GM23248 (cell line): Measurements from ENCODE around the gene SRCIN1. TPM values are rescaled to one million over a fixed set of nuclear protein-coding genes. Genes with fewer than 3 reads are reported as not detected.

Experiments
- DNase-seq: peaks from one replicate; pipeline ENCODE4 v3.0.0-alpha.2; 2015
- H2AFZ ChIP-seq: fragments of 200-600 bp; sonication (generic); 2 replicates; pipeline ENCODE4 v1.6.1; 2016; ENCODE audit warnings: antibody characterized with exemption
- H3F3A ChIP-seq: fragments of 200-600 bp; sonication (generic); 2 replicates; pipeline ENCODE4 v1.6.1; 2016; ENCODE audit warnings: mild to moderate bottlenecking, antibody characterized with exemption, mixed run types; ENCODE audit not compliant: insufficient read depth
- H3K27ac ChIP-seq: fragments of 200-600 bp; sonication (generic); 2 replicates; pipeline ENCODE4 v1.5.1; 2016; ENCODE audit warnings: mild to moderate bottlenecking
- H3K27me3 ChIP-seq: fragments of 200-600 bp; sonication (generic); replicated peaks from 2 replicates; pipeline ENCODE4 v1.6.1; 2016; ENCODE audit warnings: mild to moderate bottlenecking; ENCODE audit not compliant: insufficient read depth
- H3K36me3 ChIP-seq: fragments of 200-600 bp; sonication (generic); 2 replicates; pipeline ENCODE4 v1.6.1; 2016; ENCODE audit warnings: low read depth, mild to moderate bottlenecking
- H3K4me1 ChIP-seq: fragments of 200-600 bp; sonication (generic); 2 replicates; pipeline ENCODE4 v1.6.1; 2016; ENCODE audit warnings: mild to moderate bottlenecking; ENCODE audit not compliant: insufficient read depth
- H3K4me2 ChIP-seq: fragments of 200-600 bp; sonication (generic); one replicate; pipeline ENCODE4 v1.6.1; 2016; ENCODE audit warnings: mild to moderate bottlenecking; ENCODE audit not compliant: unreplicated experiment
- H3K4me3 ChIP-seq: fragments of 200-600 bp; sonication (generic); 2 replicates; pipeline ENCODE4 v1.5.1; 2016; ENCODE audit warnings: mild to moderate bottlenecking
- H3K79me2 ChIP-seq: fragments of 200-600 bp; sonication (generic); 2 replicates; pipeline ENCODE4 v1.6.1; 2016; ENCODE audit warnings: mild to moderate bottlenecking; ENCODE audit not compliant: insufficient read depth
- H3K9ac ChIP-seq: fragments of 200-600 bp; sonication (generic); 2 replicates; pipeline ENCODE4 v1.6.1; 2016; ENCODE audit warnings: mild to moderate bottlenecking
- H3K9me2 ChIP-seq: fragments of 200-600 bp; sonication (generic); 2 replicates; pipeline ENCODE4 v1.6.1; 2016; ENCODE audit warnings: mixed run types, mild to moderate bottlenecking, moderate library complexity; ENCODE audit not compliant: insufficient read depth
- H3K9me3 ChIP-seq: fragments of 200-600 bp; sonication (generic); one replicate; pipeline ENCODE4 v1.6.1; 2017; ENCODE audit warnings: low read depth
- H4K20me1 ChIP-seq: fragments of 200-600 bp; sonication (generic); 2 replicates; pipeline ENCODE4 v1.6.0; 2016; ENCODE audit not compliant: insufficient read depth
- EZH2 ChIP-seq: fragments of 200-600 bp; sonication (generic); IDR thresholded peaks from 2 replicates; pipeline ENCODE4 v1.6.1; 2018; ENCODE audit warnings: antibody characterized with exemption, mild to moderate bottlenecking; ENCODE audit not compliant: insufficient read depth, poor library complexity, severe bottlenecking
- EZH2phosphoT487 ChIP-seq: fragments of 200-600 bp; sonication (generic); IDR thresholded peaks from 2 replicates; pipeline ENCODE4 v1.6.1; 2018; ENCODE audit warnings: antibody characterized with exemption, moderate library complexity, mild to moderate bottlenecking, low read depth; ENCODE audit not compliant: insufficient read depth
- WGBS, 2 experiments: methylation state at CpG; one replicate each; pipeline ENCODE4 v1.1.6; 2015 to 2017; ENCODE audit warnings: low lambda C conversion rate in 2 of 2, low coverage in 1 of 2; ENCODE audit errors: missing lambda C conversion rate in 2 of 2; 5-methylcytosine and 5-hydroxymethylcytosine counted together
- in situ Hi-C: fragments of 300-500 bp; cut with MboI; formaldehyde crosslinking; loops from 2 replicates; pipeline ENCODE4 v1.15.0; 2020
- polyA plus RNA-seq: library from polyadenylated mRNA; unstranded; fragments of >200 nt; fragmentation: Nextera tagmentation; extraction: Ambion mirVana; gene quantifications from 2 replicates; pipeline ENCODE4 v1.2.1, GENCODE V29; 2016
- total RNA-seq: library from RNA; depleted of rRNA; stranded (reverse); fragments of >200 nt; shearing (Covaris generic); gene quantifications from 2 replicates; pipeline ENCODE4 v1.2.3, GENCODE V29; 2014

The SRCIN1 gene
- total and polyA plus RNA-seq, 2 experiments from 2014 or later, result not detected

- no peaks in the 10 kb centered on the region for H3F3A ChIP-seq
- 71 to 76% methylated on average over 11 of the region's 11 CpGs for WGBS, 2 experiments
- H3K4me1 ChIP-seq, result no peaks in the 10 kb centered on the region
- no peaks in the 10 kb centered on the region for H3K36me3 ChIP-seq
- no peak overlapping the region for H2AFZ ChIP-seq
- in situ Hi-C loops, result no loop called here
- no peak overlapping the region for H3K4me3 ChIP-seq
- no peaks in the 10 kb centered on the region for H3K9me3 ChIP-seq
- DNase-seq, result no peak
- H3K9me2 ChIP-seq, result no peaks in the 10 kb centered on the region
- TF ChIP-seq EZH2, result no peak
- TF ChIP-seq EZH2phosphoT487, result no peak
- no peak overlapping the region for H3K27ac ChIP-seq
- no peak overlapping the region for H3K4me2 ChIP-seq
- no peaks in the 10 kb centered on the region for H3K79me2 ChIP-seq
- peaks cover 37% of the 10 kb centered on the region for H3K27me3 ChIP-seq
- no peaks in the 10 kb centered on the region for H4K20me1 ChIP-seq
- H3K9ac ChIP-seq, result no peak overlapping the region
These were observed 12.4 kb upstream of the SRCIN1 start for GRCh38 chr17:38617967-38618760.

DNA sequence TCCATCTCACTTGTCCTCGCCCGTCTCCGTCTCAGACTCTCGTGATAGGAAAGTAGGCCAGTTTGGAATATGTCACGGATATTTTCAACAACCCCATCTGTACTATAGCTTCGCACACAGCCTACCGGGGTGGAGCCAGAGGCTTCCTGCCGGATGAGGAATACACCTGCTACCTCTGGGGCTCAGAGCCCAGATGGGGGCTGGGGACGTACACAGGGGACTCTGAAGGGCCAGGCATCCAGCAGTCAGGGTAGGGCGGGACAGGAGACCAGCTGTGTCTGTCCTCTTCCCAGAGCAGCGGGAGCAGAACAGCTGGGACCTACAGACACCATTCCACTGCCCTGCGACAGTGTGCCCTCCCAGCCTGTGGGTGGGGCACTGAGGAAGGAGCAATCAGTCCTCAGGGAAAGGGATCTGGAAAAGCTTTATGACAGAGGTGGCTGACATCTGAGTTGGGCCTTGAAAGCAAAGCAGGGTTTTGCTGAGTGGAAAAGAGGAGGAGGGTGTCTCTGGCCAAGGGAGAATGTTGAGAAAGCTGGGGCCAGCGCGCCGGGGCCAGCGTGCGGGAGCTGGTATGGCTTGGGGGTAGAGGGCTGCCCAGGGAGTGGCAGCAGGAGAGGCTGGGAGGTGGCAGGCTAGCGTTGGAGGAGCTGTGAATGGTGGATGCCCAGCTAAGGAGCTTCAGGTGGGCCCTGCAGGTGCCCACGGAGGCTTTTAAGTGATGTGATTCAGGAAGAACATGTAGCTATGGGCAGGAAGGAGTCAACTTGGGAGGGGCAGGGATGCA, 11.5 kb upstream of the SRCIN1 start:
- no peak for DNase-seq
- Histone ChIP-seq H3K9me2 (no peaks in the 10 kb centered on the region), H3K4me3 (no peak overlapping the region), H3K4me1 (no peaks in the 10 kb centered on the region), H3K9me3 (no peaks in the 10 kb centered on the region), H2AFZ (no peak overlapping the region), H4K20me1 (no peaks in the 10 kb centered on the region), H3K27me3 (peaks cover 29% of the 10 kb centered on the region), H3F3A (no peaks in the 10 kb centered on the region), H3K27ac (no peak overlapping the region), H3K36me3 (no peaks in the 10 kb centered on the region), H3K4me2 (no peak overlapping the region), H3K9ac (no peak overlapping the region), H3K79me2 (no peaks in the 10 kb centered on the region)
- 60 to 62% methylated on average over 19 of the region's 19 CpGs for WGBS, 2 experiments
- in situ Hi-C loops, result no loop called here
- TF ChIP-seq EZH2phosphoT487 (no peak), EZH2 (no peak)

GRCh38 chr17:38616361-38616760, 10.6 kb upstream of the SRCIN1 start:
- H3K4me2 ChIP-seq, result no peak overlapping the region
- no peaks in the 10 kb centered on the region for H3F3A ChIP-seq
- H3K9me3 ChIP-seq, result no peaks in the 10 kb centered on the region
- H3K9me2 ChIP-seq, result no peaks in the 10 kb centered on the region
- H2AFZ ChIP-seq, result no peak overlapping the region
- H3K4me3 ChIP-seq, result no peak overlapping the region
- no peak overlapping the region for H3K27ac ChIP-seq
- WGBS, 2 experiments, result 53 to 61% methylated on average over 5 of the region's 5 CpGs
- H4K20me1 ChIP-seq, result no peaks in the 10 kb centered on the region
- no peaks in the 10 kb centered on the region for H3K79me2 ChIP-seq
- in situ Hi-C loops, result no loop called here
- DNase-seq, result no peak
- TF ChIP-seq EZH2 (no peak), EZH2phosphoT487 (no peak)
- H3K4me1 ChIP-seq, result no peaks in the 10 kb centered on the region
- H3K27me3 ChIP-seq, result peaks cover 25% of the 10 kb centered on the region
- no peaks in the 10 kb centered on the region for H3K36me3 ChIP-seq
- H3K9ac ChIP-seq, result no peak overlapping the region

DNA sequence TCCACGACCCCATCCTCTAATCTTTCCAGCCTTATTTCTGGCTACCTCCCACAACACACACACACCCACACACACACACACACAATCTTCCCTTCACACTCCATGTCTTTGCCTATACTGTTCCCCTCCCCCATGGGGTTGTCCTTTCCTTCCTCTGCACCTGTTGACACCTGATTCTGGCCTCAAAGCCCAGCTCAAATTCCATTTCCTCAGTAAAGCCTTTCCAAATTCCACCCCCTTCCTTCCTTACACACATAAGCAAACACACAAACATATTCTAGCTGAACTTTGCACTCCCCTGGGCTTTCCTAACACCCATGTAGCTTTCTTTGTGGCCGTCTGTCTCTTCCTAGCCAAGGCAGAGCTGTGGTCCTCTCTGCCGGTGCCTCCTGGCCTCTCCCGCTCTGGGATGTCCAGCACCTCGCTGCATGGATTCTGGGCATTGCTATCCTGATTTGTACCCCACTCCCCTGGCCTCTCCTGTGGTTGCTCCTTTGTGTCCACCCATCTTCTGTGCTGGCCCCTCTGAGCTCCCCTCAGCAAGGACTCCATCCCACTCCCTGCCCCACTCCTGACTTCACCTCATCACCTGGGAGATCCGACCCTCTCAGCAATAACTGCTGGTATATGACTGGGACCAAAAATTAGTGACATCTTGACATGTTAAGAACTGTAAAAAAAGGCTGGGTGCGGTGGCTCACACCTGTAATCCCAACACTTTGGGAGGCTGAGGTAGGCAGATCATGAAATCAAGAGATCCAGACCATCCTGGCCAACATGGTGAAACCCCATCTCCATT, 8.4 kb upstream of the SRCIN1 start:
- TF ChIP-seq EZH2phosphoT487 (no peak), EZH2 (no peak)

More for the DNA sequence above, 8.4 kb upstream of the SRCIN1 start:
- Histone ChIP-seq H3K9me2 (no peaks in the 10 kb centered on the region), H3K9ac (no peak overlapping the region), H3K27ac (no peak overlapping the region), H3K27me3 (peaks cover 13% of the 10 kb centered on the region), H3K4me3 (no peak overlapping the region), H3F3A (no peaks in the 10 kb centered on the region), H4K20me1 (no peaks in the 10 kb centered on the region), H3K4me1 (no peaks in the 10 kb centered on the region), H2AFZ (no peak overlapping the region), H3K4me2 (no peak overlapping the region), H3K36me3 (no peaks in the 10 kb centered on the region), H3K9me3 (no peaks in the 10 kb centered on the region), H3K79me2 (no peaks in the 10 kb centered on the region)
- in situ Hi-C loops, result no loop called here
- 72% methylated on average over 7 of the region's 7 CpGs for WGBS, 2 experiments
- no peak for DNase-seq
